Fibroblast of villous mesenchyme (primary cell): ENCODE data around the gene GGNBP2. TPM values are rescaled to one million over a fixed set of nuclear protein-coding genes. Genes with fewer than 3 reads are reported as not detected.
A peak's percentile ranks its signal among the peaks of the same experiment; 100 is the strongest.

Experiments used
- DNase-seq: peaks from one replicate; pipeline ENCODE4 v3.0.0-alpha.2; 2010; ENCODE audit warnings: low read depth
- H3K4me3 ChIP-seq: 2 replicates; pipeline ENCODE4 v1.5.1; 2011; ENCODE audit warnings: low read depth, mild to moderate bottlenecking, low read length
- CTCF ChIP-seq: IDR thresholded peaks from 2 replicates; pipeline ENCODE4 v1.5.1; 2012; ENCODE audit warnings: low read depth, mild to moderate bottlenecking, low read length; ENCODE audit not compliant: insufficient read depth
- total RNA-seq: library from RNA; depleted of rRNA; stranded (reverse); fragments of >200 nt; gene quantifications from 2 replicates; pipeline ENCODE4 v1.2.3, GENCODE V29; 2012

The GGNBP2 gene
- total RNA-seq, 1 donor = 70.4 TPM

GRCh38 chr17:36592716-36593321 lies 48.1 kb downstream of the GGNBP2 start:
- H3K4me3 ChIP-seq = peak overlapping the region; percentile 68
- TF ChIP-seq CTCF = no peak
- no peak for DNase-seq

DNA sequence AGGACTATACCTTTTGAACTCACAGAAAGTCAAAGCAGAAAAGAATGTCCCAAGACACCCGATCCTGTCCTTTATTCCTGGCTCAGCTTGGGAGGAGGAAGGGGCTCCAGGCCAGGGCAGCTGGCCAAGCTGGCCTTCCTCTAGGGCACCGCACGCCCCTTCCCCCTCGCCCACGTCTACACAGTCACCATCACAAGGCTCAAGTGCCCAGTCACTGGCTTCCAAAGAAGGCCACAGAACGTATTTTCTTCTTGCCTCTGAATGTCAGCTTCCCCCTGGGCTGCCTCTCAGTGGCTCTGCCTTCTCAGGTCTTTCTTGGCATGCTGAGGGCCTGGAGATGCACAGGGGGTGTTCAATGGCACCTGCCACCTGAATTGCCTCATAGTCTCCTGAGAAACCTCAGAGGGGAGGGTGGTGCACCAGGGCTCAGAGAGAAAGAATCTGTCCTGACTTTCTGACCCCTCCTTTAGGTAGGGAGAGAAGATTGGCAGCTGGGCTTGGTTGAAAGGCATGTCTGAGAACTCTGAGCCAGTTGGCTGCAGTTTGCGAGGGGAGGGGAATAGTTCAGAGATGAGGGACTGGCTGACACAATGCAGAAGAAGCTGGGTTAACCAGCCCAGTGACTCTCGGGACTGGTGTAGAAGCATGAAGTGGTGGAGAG lies 49.1 kb downstream of the GGNBP2 start:
- DNase-seq = no peak
- TF ChIP-seq CTCF = no peak
- H3K4me3 ChIP-seq = no peak overlapping the region

DNA sequence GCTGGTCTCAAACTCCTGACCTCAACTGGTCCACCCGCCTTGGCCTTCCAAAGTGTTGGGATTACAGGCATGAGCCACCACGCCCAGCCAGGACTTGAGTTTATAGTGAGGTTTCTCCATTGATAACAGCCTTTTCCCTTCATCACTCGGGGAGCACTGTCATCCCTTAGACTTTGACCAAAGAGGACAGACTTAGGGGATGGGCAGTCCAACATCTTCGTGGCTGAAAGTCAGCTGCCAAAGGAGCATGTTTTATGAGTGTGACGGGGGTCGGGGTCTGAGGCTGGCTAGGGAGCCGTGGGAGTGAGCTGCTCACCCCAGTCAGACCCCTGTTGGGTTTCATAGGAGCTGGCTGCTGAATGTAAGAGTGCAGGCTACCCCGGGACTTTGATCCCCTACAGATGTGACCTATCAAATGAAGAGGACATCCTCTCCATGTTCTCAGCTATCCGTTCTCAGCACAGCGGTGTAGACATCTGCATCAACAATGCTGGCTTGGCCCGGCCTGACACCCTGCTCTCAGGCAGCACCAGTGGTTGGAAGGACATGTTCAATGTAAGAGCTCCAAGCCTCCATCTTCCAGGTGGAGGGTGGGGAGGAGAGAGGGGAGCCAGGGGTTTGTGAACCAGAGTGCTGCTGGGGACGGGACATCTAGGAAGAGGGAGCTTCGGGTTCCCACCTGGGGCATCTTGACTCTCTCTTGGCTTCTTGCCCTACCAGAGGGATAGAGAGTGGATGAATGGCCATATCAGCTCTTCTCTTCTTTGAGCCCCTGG lies 50.1 kb downstream of the GGNBP2 start:
- DNase-seq = no peak
- no peak overlapping the region for H3K4me3 ChIP-seq
- TF ChIP-seq CTCF = no peak

DNA sequence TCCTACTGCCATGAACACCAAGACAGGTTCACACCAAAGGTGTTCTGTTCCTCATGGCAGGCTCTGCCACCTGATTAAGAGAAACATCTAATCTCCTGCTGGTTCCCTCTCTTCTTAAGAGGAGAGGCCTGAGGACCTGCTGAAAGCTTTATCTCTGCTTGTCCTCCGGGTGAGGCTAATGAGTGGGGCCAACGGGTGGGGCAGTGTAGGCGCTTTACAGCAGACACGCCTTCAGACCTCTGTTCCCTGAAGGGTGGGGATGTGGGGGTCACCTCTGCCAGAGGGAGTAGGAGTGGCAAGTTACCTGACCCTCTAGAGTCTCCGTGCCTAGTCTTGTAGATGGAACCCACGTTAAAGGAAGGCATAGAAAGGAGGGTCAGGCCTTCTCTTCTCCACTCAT lies 52.5 kb downstream of the GGNBP2 start:
- no peak overlapping the region for H3K4me3 ChIP-seq
- DNase-seq = no peak
- no peak for TF ChIP-seq CTCF

DNA sequence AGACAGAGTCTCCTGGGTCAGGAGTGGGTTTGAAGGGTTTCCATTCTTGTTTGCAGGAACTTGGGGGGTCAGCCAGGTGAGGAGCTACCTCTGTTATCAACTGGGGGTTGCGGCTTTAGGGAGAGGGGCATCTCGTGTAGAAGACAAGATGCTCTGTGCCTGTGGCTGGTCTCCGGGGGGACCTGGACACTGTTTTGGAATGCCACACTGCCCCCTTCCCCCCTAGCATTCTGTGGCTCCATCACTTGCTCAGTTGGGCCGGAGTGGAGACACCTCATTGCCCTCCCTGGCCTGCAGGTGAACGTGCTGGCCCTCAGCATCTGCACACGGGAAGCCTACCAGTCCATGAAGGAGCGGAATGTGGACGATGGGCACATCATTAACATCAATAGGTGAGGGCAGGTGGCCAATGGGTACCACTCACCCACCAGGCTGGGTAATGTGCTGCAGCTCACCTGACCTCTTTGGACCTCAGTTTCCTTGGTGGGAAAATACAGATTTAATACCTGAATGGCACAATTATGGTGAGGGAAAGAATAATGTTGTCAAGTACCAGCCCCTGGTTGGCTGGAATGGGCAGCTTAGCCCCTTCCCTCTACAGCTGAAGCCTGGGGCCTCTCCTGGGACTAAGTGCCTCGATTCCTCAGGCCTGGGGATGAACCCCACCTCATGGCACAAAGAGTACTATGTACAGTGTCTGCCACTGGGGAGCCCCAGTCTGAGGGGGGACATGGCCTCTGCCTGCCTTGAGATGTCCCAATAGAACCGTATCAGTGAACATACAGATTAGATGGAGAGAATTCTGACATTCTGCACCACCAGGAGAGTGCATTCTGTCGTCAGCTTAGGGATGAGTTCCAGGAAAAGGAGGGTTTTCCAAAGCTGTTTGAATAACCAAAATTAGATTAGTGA lies 53.4 kb downstream of the GGNBP2 start:
- TF ChIP-seq CTCF = no peak
- DNase-seq = no peak
- no peak overlapping the region for H3K4me3 ChIP-seq

DNA sequence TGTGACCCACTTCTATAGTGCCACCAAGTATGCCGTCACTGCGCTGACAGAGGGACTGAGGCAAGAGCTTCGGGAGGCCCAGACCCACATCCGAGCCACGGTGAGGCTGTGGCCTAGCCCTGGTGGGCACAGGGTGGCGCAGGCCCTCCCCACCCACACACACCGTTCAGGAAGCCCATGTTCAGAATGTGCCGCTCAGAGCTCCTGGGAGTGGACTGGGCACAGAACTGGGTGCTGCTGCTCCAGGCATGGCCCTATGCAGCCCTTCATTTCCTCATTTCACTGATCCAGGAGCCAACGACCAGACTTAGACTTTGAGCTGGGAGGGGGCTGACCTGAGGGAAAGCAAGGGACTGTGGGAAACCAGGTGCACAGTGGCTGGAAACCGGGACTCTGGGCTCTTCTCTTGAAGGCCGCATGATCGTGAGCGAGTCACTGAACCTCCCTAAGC lies 54.3 kb downstream of the GGNBP2 start:
- no peak overlapping the region for H3K4me3 ChIP-seq
- TF ChIP-seq CTCF = no peak
- no peak for DNase-seq
